HUES48 (cell line): ENCODE data around the gene TMEM245.
"Not testable (repeated sequence)": the region's sequence is repeated elsewhere in the genome, so short reads cannot be mapped to it uniquely, and the experiment has no call there.

Experiments used
- H3K27ac ChIP-seq: one replicate; pipeline ENCODE4 v1.7.0; 2013; ENCODE audit warnings: low read depth, low read length, inconsistent platforms
- H3K27me3 ChIP-seq: 2 replicates; pipeline ENCODE4 v1.6.1; 2013; ENCODE audit warnings: mild to moderate bottlenecking, low read length; ENCODE audit not compliant: control insufficient read depth, insufficient read depth
- H3K36me3 ChIP-seq: 2 replicates; pipeline ENCODE4 v1.6.1; 2013; ENCODE audit warnings: low read length; ENCODE audit not compliant: control insufficient read depth, insufficient read depth
- H3K4me1 ChIP-seq: 2 replicates; pipeline ENCODE4 v1.6.1; 2013; ENCODE audit warnings: mild to moderate bottlenecking, low read length; ENCODE audit not compliant: control insufficient read depth, insufficient read depth
- H3K4me3 ChIP-seq: 2 replicates; pipeline ENCODE4 v1.5.1; 2013; ENCODE audit warnings: mild to moderate bottlenecking, low read depth, low read length
- H3K9ac ChIP-seq: 2 replicates; pipeline ENCODE4 v1.6.1; 2013; ENCODE audit warnings: mild to moderate bottlenecking, low read depth, low read length, moderate library complexity
- H3K9me3 ChIP-seq: 2 replicates; pipeline ENCODE4 v1.6.1; 2013; ENCODE audit warnings: low read length; ENCODE audit not compliant: control insufficient read depth, insufficient read depth

The TMEM245 gene

GRCh38 chr9:108983885-108984284 is 135.9 kb downstream of the TMEM245 start:
- H3K9me3 ChIP-seq = no peaks in the 10 kb centered on the region
- no peak overlapping the region for H3K9ac ChIP-seq
- H3K4me1 ChIP-seq = no peaks in the 10 kb centered on the region
- no peak overlapping the region for H3K4me3 ChIP-seq
- no peaks in the 10 kb centered on the region for H3K27me3 ChIP-seq
- H3K27ac ChIP-seq = no peak overlapping the region
- peaks cover 29% of the 10 kb centered on the region for H3K36me3 ChIP-seq

GRCh38 chr9:108980893-108981292 is 138.9 kb downstream of the TMEM245 start:
- Histone ChIP-seq H3K4me3 (no peak overlapping the region), H3K9ac (no peak overlapping the region), H3K27me3 (no peaks in the 10 kb centered on the region), H3K27ac (no peak overlapping the region), H3K36me3 (peaks cover 41% of the 10 kb centered on the region), H3K4me1 (no peaks in the 10 kb centered on the region), H3K9me3 (no peaks in the 10 kb centered on the region)

DNA sequence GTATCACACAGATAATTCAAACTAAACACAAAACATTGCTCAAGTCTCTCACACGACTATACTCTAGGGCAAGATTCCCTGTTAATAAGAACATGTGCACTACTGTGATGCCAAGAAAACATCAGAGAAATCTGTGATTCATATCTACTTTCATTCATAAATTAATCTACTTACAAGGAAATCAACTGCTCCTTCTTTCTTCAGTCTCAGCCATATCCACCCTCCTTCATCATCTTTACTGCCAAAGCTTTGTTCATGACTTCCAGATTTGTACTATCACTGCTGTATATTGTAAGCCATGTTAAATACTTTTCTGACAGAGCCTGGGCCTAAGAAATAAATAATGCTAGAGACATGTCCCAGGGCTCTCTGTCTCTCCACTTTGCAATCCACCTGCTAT is 141.5 kb downstream of the TMEM245 start:
- H3K9ac ChIP-seq = no peak overlapping the region
- H3K9me3 ChIP-seq = no peaks in the 10 kb centered on the region
- no peak overlapping the region for H3K4me3 ChIP-seq
- no peaks in the 10 kb centered on the region for H3K27me3 ChIP-seq
- H3K4me1 ChIP-seq = no peaks in the 10 kb centered on the region
- H3K27ac ChIP-seq = no peak overlapping the region
- peaks cover 35% of the 10 kb centered on the region for H3K36me3 ChIP-seq

GRCh38 chr9:108973895-108974294 is 145.9 kb downstream of the TMEM245 start:
- Histone ChIP-seq H3K9ac (no peak overlapping the region), H3K27me3 (no peaks in the 10 kb centered on the region), H3K4me1 (no peaks in the 10 kb centered on the region), H3K4me3 (no peak overlapping the region), H3K36me3 (peaks cover 33% of the 10 kb centered on the region), H3K9me3 (no peaks in the 10 kb centered on the region), H3K27ac (no peak overlapping the region)

DNA sequence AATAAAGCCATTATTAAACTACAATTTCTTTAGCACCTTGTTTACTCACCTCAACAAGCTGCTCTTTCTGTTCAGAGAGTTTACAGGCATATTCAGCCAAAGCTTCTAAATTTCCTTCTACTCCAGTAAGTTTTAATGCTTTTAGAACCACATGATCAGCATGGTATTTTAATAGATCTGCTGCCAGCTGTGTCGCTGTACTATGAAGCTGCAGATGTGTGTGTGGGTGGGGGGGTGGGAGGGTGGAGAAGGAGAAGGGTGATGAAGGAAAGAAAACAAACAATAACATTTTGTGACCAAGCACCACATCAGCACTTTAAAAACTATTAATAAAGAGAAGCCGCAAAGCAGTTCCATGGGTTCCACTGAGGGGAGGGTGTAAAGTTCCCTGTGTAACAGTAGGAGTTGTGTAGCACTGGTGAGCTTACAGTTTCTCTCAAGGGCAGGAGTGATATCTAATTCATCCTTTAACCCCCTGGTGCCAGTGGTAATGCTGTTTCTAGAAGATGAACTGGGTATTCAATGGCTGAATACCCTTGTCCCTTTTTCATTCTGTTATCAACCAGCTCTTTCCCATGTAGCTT is 147.0 kb downstream of the TMEM245 start:
- Histone ChIP-seq H3K9ac (no peak overlapping the region), H3K27ac (no peak overlapping the region), H3K36me3 (peaks cover 30% of the 10 kb centered on the region), H3K27me3 (no peaks in the 10 kb centered on the region), H3K9me3 (no peaks in the 10 kb centered on the region), H3K4me1 (no peaks in the 10 kb centered on the region), H3K4me3 (no peak overlapping the region)

DNA sequence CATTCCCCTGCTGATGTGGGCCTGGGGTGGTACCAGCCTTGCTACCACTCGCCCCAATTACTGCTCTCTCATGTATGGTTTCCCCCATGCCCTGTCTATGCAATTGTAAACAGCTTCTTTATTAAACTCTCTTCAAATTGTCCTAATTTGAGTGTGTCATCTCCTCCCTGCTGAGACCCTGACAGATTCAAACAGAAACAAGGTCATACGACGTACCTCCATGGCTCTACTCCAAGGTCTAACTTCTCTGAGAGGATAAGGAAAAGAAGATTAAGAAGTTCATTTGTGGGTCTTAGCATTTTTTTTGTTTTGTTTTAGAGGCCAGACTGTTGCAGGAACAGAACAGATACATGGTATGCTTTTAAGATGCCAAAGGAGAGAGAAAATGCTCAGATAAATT is 147.6 kb downstream of the TMEM245 start:
- H3K4me1 ChIP-seq = no peaks in the 10 kb centered on the region
- no peaks in the 10 kb centered on the region for H3K27me3 ChIP-seq
- no peak overlapping the region for H3K27ac ChIP-seq
- H3K9me3 ChIP-seq = no peaks in the 10 kb centered on the region
- no peak overlapping the region for H3K4me3 ChIP-seq
- no peak overlapping the region for H3K9ac ChIP-seq
- peaks cover 33% of the 10 kb centered on the region for H3K36me3 ChIP-seq

DNA sequence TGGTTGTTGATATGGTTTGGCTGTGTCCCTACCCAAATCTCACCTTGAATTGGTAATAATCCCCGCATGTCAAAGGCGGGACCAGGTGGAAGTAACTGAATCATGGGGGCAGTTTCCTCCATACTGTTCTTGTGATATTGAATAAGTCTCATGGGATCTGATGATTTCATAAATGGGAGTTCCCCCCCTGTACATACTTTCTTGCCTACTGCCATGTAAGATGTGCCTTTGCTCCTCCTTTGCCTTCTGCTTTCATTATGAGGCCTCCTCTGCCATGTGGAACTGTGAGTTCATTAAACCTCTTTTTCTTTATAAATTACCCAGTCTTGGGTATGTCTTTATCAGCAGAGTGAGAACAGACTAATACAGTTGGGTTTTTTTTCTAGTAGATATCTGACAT is 148.4 kb downstream of the TMEM245 start:
- not testable (repeated sequence) for H3K27me3 ChIP-seq, H3K4me3 ChIP-seq, H3K9me3 ChIP-seq, H3K4me1 ChIP-seq, H3K27ac ChIP-seq, H3K9ac ChIP-seq
- H3K36me3 ChIP-seq = peaks cover 33% of the 10 kb centered on the region

DNA sequence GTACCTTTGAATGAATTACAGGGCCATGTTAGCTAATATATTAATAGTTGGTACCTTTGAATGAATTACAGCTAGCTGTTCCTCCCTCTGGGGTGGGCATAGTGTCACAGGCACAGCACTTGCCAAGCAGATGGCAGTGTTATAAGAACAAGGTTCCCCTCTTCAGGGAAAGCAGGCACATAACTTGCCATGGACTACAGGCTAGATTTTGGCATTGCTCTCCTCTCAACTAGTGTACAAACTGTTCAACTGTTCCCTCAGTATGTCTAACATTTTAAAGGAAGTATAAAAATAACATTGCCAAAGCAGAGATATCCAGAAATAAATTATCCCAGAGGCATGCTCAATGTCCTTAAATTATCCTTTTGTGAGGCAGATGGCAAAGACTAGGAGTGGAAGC is 151.8 kb downstream of the TMEM245 start:
- no peaks in the 10 kb centered on the region for H3K4me1 ChIP-seq
- peaks cover 49% of the 10 kb centered on the region for H3K36me3 ChIP-seq

More for the DNA sequence above, 151.8 kb downstream of the TMEM245 start:
- Histone ChIP-seq H3K27me3 (no peaks in the 10 kb centered on the region), H3K27ac (no peak overlapping the region), H3K4me3 (no peak overlapping the region), H3K9me3 (no peaks in the 10 kb centered on the region), H3K9ac (no peak overlapping the region)
